ENCODE data around the gene NEXN.

The NEXN gene

GRCh38 chr1:77872645-77873044, 15.8 kb upstream of the NEXN start:
- no peaks in the 10 kb centered on the region for H3K9me3 ChIP-seq (ENCODE audit: control insufficient read depth in 2 of 2, low read length in 2 of 2)
- H3K4me1 ChIP-seq (ENCODE audit: control insufficient read depth in 2 of 2, insufficient read depth in 2 of 2, low read length in 2 of 2), result no peaks in the 10 kb centered on the region
- no peaks in the 10 kb centered on the region for H3K27me3 ChIP-seq (ENCODE audit: control insufficient read depth in 2 of 2, insufficient read depth in 2 of 2, low read length in 2 of 2)
- no peak overlapping the region for H3K27ac ChIP-seq (ENCODE audit: low read depth in 2 of 2, low read length in 2 of 2)
- no peak overlapping the region for H3K9ac ChIP-seq (ENCODE audit: low read depth in 1 of 2, low read length in 2 of 2)
- H3K4me3 ChIP-seq (ENCODE audit: low read length in 2 of 2), result no peak overlapping the region
- H3K36me3 ChIP-seq (ENCODE audit: control insufficient read depth in 2 of 2, insufficient read depth in 2 of 2, low read length in 2 of 2), result peaks cover 5 to 12% of the 10 kb centered on the region in 2 donors

- Histone ChIP-seq H3K9ac (ENCODE audit: low read depth in 1 of 2, low read length in 2 of 2) (no peak overlapping the region), H3K27me3 (ENCODE audit: control insufficient read depth in 2 of 2, insufficient read depth in 2 of 2, low read length in 2 of 2) (no peaks in the 10 kb centered on the region), H3K4me3 (ENCODE audit: low read length in 2 of 2) (no peak overlapping the region), H3K27ac (ENCODE audit: low read depth in 2 of 2, low read length in 2 of 2) (no peak overlapping the region), H3K36me3 (ENCODE audit: control insufficient read depth in 2 of 2, insufficient read depth in 2 of 2, low read length in 2 of 2) (peaks cover 2 to 7% of the 10 kb centered on the region in 2 donors), H3K9me3 (ENCODE audit: control insufficient read depth in 2 of 2, low read length in 2 of 2) (no peaks in the 10 kb centered on the region), H3K4me1 (ENCODE audit: control insufficient read depth in 2 of 2, insufficient read depth in 2 of 2, low read length in 2 of 2) (no peaks in the 10 kb centered on the region)
Observed at GRCh38 chr1:77873461-77873860, 15.0 kb upstream of the NEXN start.

GRCh38 chr1:77874804-77875445, 13.5 kb upstream of the NEXN start:
- H3K27ac ChIP-seq (ENCODE audit: low read depth in 2 of 2, low read length in 2 of 2), result no peak overlapping the region
- no peak overlapping the region for H3K4me3 ChIP-seq (ENCODE audit: low read length in 2 of 2)
- no peak overlapping the region for H3K9ac ChIP-seq (ENCODE audit: low read depth in 1 of 2, low read length in 2 of 2)
- H3K9me3 ChIP-seq (ENCODE audit: control insufficient read depth in 2 of 2, low read length in 2 of 2), result no peaks in the 10 kb centered on the region
- peaks cover 0 to 5% of the 10 kb centered on the region in 2 donors for H3K36me3 ChIP-seq (ENCODE audit: control insufficient read depth in 2 of 2, insufficient read depth in 2 of 2, low read length in 2 of 2)
- H3K4me1 ChIP-seq (ENCODE audit: control insufficient read depth in 2 of 2, insufficient read depth in 2 of 2, low read length in 2 of 2), result no peaks in the 10 kb centered on the region
- H3K27me3 ChIP-seq (ENCODE audit: control insufficient read depth in 2 of 2, insufficient read depth in 2 of 2, low read length in 2 of 2), result no peaks in the 10 kb centered on the region

GRCh38 chr1:77876884-77877283, 11.5 kb upstream of the NEXN start:
- Histone ChIP-seq H3K4me3 (ENCODE audit: low read length in 2 of 2) (no peak overlapping the region), H3K4me1 (ENCODE audit: control insufficient read depth in 2 of 2, insufficient read depth in 2 of 2, low read length in 2 of 2) (no peaks in the 10 kb centered on the region), H3K36me3 (ENCODE audit: control insufficient read depth in 2 of 2, insufficient read depth in 2 of 2, low read length in 2 of 2) (peaks cover 0 to 5% of the 10 kb centered on the region in 2 donors), H3K9me3 (ENCODE audit: control insufficient read depth in 2 of 2, low read length in 2 of 2) (no peaks in the 10 kb centered on the region), H3K9ac (ENCODE audit: low read depth in 1 of 2, low read length in 2 of 2) (no peak overlapping the region), H3K27me3 (ENCODE audit: control insufficient read depth in 2 of 2, insufficient read depth in 2 of 2, low read length in 2 of 2) (no peaks in the 10 kb centered on the region), H3K27ac (ENCODE audit: low read depth in 2 of 2, low read length in 2 of 2) (no peak overlapping the region)

GRCh38 chr1:77881061-77881460, 7.4 kb upstream of the NEXN start:
- H3K27me3 ChIP-seq (ENCODE audit: control insufficient read depth in 2 of 2, insufficient read depth in 2 of 2, low read length in 2 of 2), result no peaks in the 10 kb centered on the region
- H3K9me3 ChIP-seq (ENCODE audit: control insufficient read depth in 2 of 2, low read length in 2 of 2), result no peaks in the 10 kb centered on the region
- H3K9ac ChIP-seq (ENCODE audit: low read depth in 1 of 2, low read length in 2 of 2), result no peak overlapping the region

GRCh38 chr1:77882411-77882810, 6.0 kb upstream of the NEXN start:
- no peak overlapping the region for H3K4me3 ChIP-seq (ENCODE audit: low read length in 2 of 2)
- no peaks in the 10 kb centered on the region for H3K4me1 ChIP-seq (ENCODE audit: control insufficient read depth in 2 of 2, insufficient read depth in 2 of 2, low read length in 2 of 2)
- no peaks in the 10 kb centered on the region for H3K27me3 ChIP-seq (ENCODE audit: control insufficient read depth in 2 of 2, insufficient read depth in 2 of 2, low read length in 2 of 2)
- no peak overlapping the region for H3K27ac ChIP-seq (ENCODE audit: low read depth in 2 of 2, low read length in 2 of 2)
- no peak overlapping the region for H3K9ac ChIP-seq (ENCODE audit: low read depth in 1 of 2, low read length in 2 of 2)
- no peaks in the 10 kb centered on the region for H3K36me3 ChIP-seq (ENCODE audit: control insufficient read depth in 2 of 2, insufficient read depth in 2 of 2, low read length in 2 of 2)
- no peaks in the 10 kb centered on the region for H3K9me3 ChIP-seq (ENCODE audit: control insufficient read depth in 2 of 2, low read length in 2 of 2)

More at GRCh38 chr1:77881061-77881460, 7.4 kb upstream of the NEXN start:
- H3K4me1 ChIP-seq (ENCODE audit: control insufficient read depth in 2 of 2, insufficient read depth in 2 of 2, low read length in 2 of 2), result no peaks in the 10 kb centered on the region
- no peaks in the 10 kb centered on the region for H3K36me3 ChIP-seq (ENCODE audit: control insufficient read depth in 2 of 2, insufficient read depth in 2 of 2, low read length in 2 of 2)
- H3K27ac ChIP-seq (ENCODE audit: low read depth in 2 of 2, low read length in 2 of 2), result no peak overlapping the region
- no peak overlapping the region for H3K4me3 ChIP-seq (ENCODE audit: low read length in 2 of 2)

- peaks cover 4 to 5% of the 10 kb centered on the region in 2 donors for H3K4me1 ChIP-seq (ENCODE audit: control insufficient read depth in 2 of 2, insufficient read depth in 2 of 2, low read length in 2 of 2)
- H3K27ac ChIP-seq (ENCODE audit: low read depth in 2 of 2, low read length in 2 of 2), result peak overlapping the region; percentile 80 to 84
- no peaks in the 10 kb centered on the region for H3K36me3 ChIP-seq (ENCODE audit: control insufficient read depth in 2 of 2, insufficient read depth in 2 of 2, low read length in 2 of 2)
- H3K27me3 ChIP-seq (ENCODE audit: control insufficient read depth in 2 of 2, insufficient read depth in 2 of 2, low read length in 2 of 2), result no peaks in the 10 kb centered on the region
- H3K9ac ChIP-seq (ENCODE audit: low read depth in 1 of 2, low read length in 2 of 2), result peak overlapping the region; percentile 60 to 68
- peak overlapping the region; percentile 75 to 80 for H3K4me3 ChIP-seq (ENCODE audit: low read length in 2 of 2)
- H3K9me3 ChIP-seq (ENCODE audit: control insufficient read depth in 2 of 2, low read length in 2 of 2), result no peaks in the 10 kb centered on the region
Observed at GRCh38 chr1:77888781-77889642, 588 bp downstream of the NEXN start.

GRCh38 chr1:77889671-77890070, 1.2 kb downstream of the NEXN start:
- Histone ChIP-seq H3K9me3 (ENCODE audit: control insufficient read depth in 2 of 2, low read length in 2 of 2) (no peaks in the 10 kb centered on the region), H3K9ac (ENCODE audit: low read depth in 1 of 2, low read length in 2 of 2) (peak overlapping the region in 1 of 2 donors; percentile 68), H3K36me3 (ENCODE audit: control insufficient read depth in 2 of 2, insufficient read depth in 2 of 2, low read length in 2 of 2) (no peaks in the 10 kb centered on the region), H3K27ac (ENCODE audit: low read depth in 2 of 2, low read length in 2 of 2) (peak overlapping the region in 1 of 2 donors; percentile 84), H3K4me1 (ENCODE audit: control insufficient read depth in 2 of 2, insufficient read depth in 2 of 2, low read length in 2 of 2) (peaks cover 4 to 5% of the 10 kb centered on the region in 2 donors), H3K4me3 (ENCODE audit: low read length in 2 of 2) (peak overlapping the region; percentile 75 to 80), H3K27me3 (ENCODE audit: control insufficient read depth in 2 of 2, insufficient read depth in 2 of 2, low read length in 2 of 2) (no peaks in the 10 kb centered on the region)

GRCh38 chr1:77891200-77891599, 2.8 kb downstream of the NEXN start:
- Histone ChIP-seq H3K9me3 (ENCODE audit: control insufficient read depth in 2 of 2, low read length in 2 of 2) (no peaks in the 10 kb centered on the region), H3K27ac (ENCODE audit: low read depth in 2 of 2, low read length in 2 of 2) (no peak overlapping the region), H3K4me1 (ENCODE audit: control insufficient read depth in 2 of 2, insufficient read depth in 2 of 2, low read length in 2 of 2) (peaks cover 4 to 5% of the 10 kb centered on the region in 2 donors)

GRCh38 chr1:77899647-77900320, 11.4 kb downstream of the NEXN start:
- no peaks in the 10 kb centered on the region for H3K4me1 ChIP-seq (ENCODE audit: control insufficient read depth in 2 of 2, insufficient read depth in 2 of 2, low read length in 2 of 2)
- no peaks in the 10 kb centered on the region for H3K36me3 ChIP-seq (ENCODE audit: control insufficient read depth in 2 of 2, insufficient read depth in 2 of 2, low read length in 2 of 2)
- H3K9ac ChIP-seq (ENCODE audit: low read depth in 1 of 2, low read length in 2 of 2), result no peak overlapping the region
- H3K4me3 ChIP-seq (ENCODE audit: low read length in 2 of 2), result no peak overlapping the region
- H3K27ac ChIP-seq (ENCODE audit: low read depth in 2 of 2, low read length in 2 of 2), result no peak overlapping the region
- H3K9me3 ChIP-seq (ENCODE audit: control insufficient read depth in 2 of 2, low read length in 2 of 2), result no peaks in the 10 kb centered on the region
- H3K27me3 ChIP-seq (ENCODE audit: control insufficient read depth in 2 of 2, insufficient read depth in 2 of 2, low read length in 2 of 2), result no peaks in the 10 kb centered on the region

More at GRCh38 chr1:77891200-77891599, 2.8 kb downstream of the NEXN start:
- H3K4me3 ChIP-seq (ENCODE audit: low read length in 2 of 2), result no peak overlapping the region
- no peaks in the 10 kb centered on the region for H3K36me3 ChIP-seq (ENCODE audit: control insufficient read depth in 2 of 2, insufficient read depth in 2 of 2, low read length in 2 of 2)
- no peaks in the 10 kb centered on the region for H3K27me3 ChIP-seq (ENCODE audit: control insufficient read depth in 2 of 2, insufficient read depth in 2 of 2, low read length in 2 of 2)
- H3K9ac ChIP-seq (ENCODE audit: low read depth in 1 of 2, low read length in 2 of 2), result no peak overlapping the region
